GM21367 (cell line): Measurements from ENCODE around the gene ZBTB34.

ENCODE experiments used
- ATAC-seq: cut with Tn5 transposase; IDR thresholded peaks from one replicate; pipeline ENCODE4 v1.9.1; 2021; ENCODE audit not compliant: unreplicated experiment

ZBTB34 gene

GRCh38 chr9:126915846-126916543, 55.6 kb downstream of the ZBTB34 start:
- ATAC-seq: no peak

GRCh38 chr9:126916909-126917308, 56.5 kb downstream of the ZBTB34 start:
- ATAC-seq: no peak

- no peak for ATAC-seq
Observed at GRCh38 chr9:126919193-126919592, 58.8 kb downstream of the ZBTB34 start.

GRCh38 chr9:126925876-126926275, 65.4 kb downstream of the ZBTB34 start:
- ATAC-seq: no peak

- no peak for ATAC-seq
Observed at GRCh38 chr9:126926364-126926763, 65.9 kb downstream of the ZBTB34 start.

- no peak for ATAC-seq
Observed at GRCh38 chr9:126927419-126927818, 67.0 kb downstream of the ZBTB34 start.

- ATAC-seq: no peak
Observed at GRCh38 chr9:126932871-126933321, 72.5 kb downstream of the ZBTB34 start.

GRCh38 chr9:126933334-126933980, 73.0 kb downstream of the ZBTB34 start:
- ATAC-seq: no peak

GRCh38 chr9:126934441-126934840, 74.0 kb downstream of the ZBTB34 start:
- no peak for ATAC-seq
